ENCODE measurements around the gene BCAT1.

BCAT1 gene

GRCh38 chr12:24851341-24851740 is 97.6 kb downstream of the BCAT1 start:
- no peak for DNase-seq (ENCODE audit: low read depth)
- no peak for TF ChIP-seq CTCF (conservative IDR thresholded peaks at IDR 0.05; ENCODE audit: control insufficient read depth, insufficient read depth, low read depth, low read length)
- no peak overlapping the region for H3K4me3 ChIP-seq (ENCODE audit: control insufficient read depth, low read depth, low read length)

- H3K4me3 ChIP-seq (ENCODE audit: control insufficient read depth, low read depth, low read length), result no peak overlapping the region
- DNase-seq (ENCODE audit: low read depth), result no peak
- TF ChIP-seq CTCF (conservative IDR thresholded peaks at IDR 0.05; ENCODE audit: control insufficient read depth, insufficient read depth, low read depth, low read length), result no peak
Observed at GRCh38 chr12:24850496-24850895, 98.4 kb downstream of the BCAT1 start.

GRCh38 chr12:24848941-24849477 is 99.9 kb downstream of the BCAT1 start:
- no peak overlapping the region for H3K4me3 ChIP-seq (ENCODE audit: control insufficient read depth, low read depth, low read length)
- no peak for DNase-seq (ENCODE audit: low read depth)
- no peak for TF ChIP-seq CTCF (conservative IDR thresholded peaks at IDR 0.05; ENCODE audit: control insufficient read depth, insufficient read depth, low read depth, low read length)

- no peak overlapping the region for H3K4me3 ChIP-seq (ENCODE audit: control insufficient read depth, low read depth, low read length)
- no peak for TF ChIP-seq CTCF (conservative IDR thresholded peaks at IDR 0.05; ENCODE audit: control insufficient read depth, insufficient read depth, low read depth, low read length)
- no peak for DNase-seq (ENCODE audit: low read depth)
Observed at GRCh38 chr12:24846689-24847088, 102.2 kb downstream of the BCAT1 start.

GRCh38 chr12:24845615-24846014 is 103.3 kb downstream of the BCAT1 start:
- TF ChIP-seq CTCF (conservative IDR thresholded peaks at IDR 0.05; ENCODE audit: control insufficient read depth, insufficient read depth, low read depth, low read length), result no peak
- DNase-seq (ENCODE audit: low read depth), result peak; percentile 56
- no peak overlapping the region for H3K4me3 ChIP-seq (ENCODE audit: control insufficient read depth, low read depth, low read length)

GRCh38 chr12:24840046-24840800 is 108.7 kb downstream of the BCAT1 start:
- no peak overlapping the region for H3K4me3 ChIP-seq (ENCODE audit: control insufficient read depth, low read depth, low read length)
- peak; percentile 77 for DNase-seq (ENCODE audit: low read depth)
- no peak for TF ChIP-seq CTCF (conservative IDR thresholded peaks at IDR 0.05; ENCODE audit: control insufficient read depth, insufficient read depth, low read depth, low read length)
